DOHH2 (cell line): ENCODE measurements around the gene PRICKLE1.

Experiments used
- EZH2phosphoT487 ChIP-seq: fragments of 200-600 bp; sonication (generic); IDR thresholded peaks from 2 replicates; pipeline ENCODE4 v1.6.1; 2017; ENCODE audit warnings: borderline replicate concordance, mild to moderate bottlenecking, antibody characterized with exemption, low read length, moderate library complexity, mixed read lengths
- TF ChIP-seq, protein P1 (sequence below): fragments of 200-600 bp; sonication (generic); IDR thresholded peaks from one replicate; pipeline ENCODE4 v1.5.1; 2014; ENCODE audit warnings: antibody characterized with exemption, mild to moderate bottlenecking, low read depth, low read length; ENCODE audit not compliant: poor library complexity, severe bottlenecking

DNA sequence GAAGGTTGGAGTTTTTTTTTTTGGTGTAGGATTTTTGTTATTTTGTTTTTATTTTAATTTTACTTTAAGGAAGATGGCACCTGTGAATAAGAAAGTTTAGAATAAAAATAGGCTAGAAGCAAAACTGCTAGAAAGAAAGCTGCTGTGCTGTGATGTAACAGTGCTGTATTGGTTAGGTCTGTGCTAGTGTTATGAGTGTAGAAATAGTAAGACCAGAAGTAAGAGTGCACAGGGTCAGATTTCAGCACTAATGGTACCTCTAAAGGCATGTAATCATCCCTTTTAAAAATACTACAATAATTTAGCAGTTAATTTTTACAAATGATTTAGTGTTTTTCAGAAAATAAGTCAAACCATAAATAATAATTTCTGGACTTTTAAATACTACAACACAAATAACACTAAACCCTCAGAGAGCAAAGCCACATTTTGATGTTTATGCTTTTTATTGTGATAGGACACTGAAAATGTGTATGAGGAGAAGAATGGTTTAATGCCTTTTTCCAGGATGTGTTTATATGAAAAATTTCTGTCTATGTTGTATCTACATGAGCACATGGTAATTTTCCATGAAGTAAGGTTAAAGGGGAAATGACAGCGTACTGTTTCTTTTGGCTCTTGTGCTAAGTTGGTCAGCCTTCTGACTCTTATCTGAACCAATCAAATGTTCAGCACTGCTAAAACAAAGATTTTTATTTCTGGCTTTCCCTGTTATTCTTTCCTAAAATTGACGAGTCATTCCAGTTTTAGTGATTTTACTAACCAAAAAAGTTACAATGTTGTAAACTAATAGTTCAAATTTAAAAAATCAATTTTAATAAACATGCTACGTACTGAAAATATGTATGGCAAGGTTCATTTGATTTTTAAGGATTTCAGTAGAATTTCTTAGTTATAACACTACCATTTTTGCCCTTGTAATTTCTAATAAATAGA is 167.4 kb downstream of the PRICKLE1 start:
- TF ChIP-seq, protein P1, sequence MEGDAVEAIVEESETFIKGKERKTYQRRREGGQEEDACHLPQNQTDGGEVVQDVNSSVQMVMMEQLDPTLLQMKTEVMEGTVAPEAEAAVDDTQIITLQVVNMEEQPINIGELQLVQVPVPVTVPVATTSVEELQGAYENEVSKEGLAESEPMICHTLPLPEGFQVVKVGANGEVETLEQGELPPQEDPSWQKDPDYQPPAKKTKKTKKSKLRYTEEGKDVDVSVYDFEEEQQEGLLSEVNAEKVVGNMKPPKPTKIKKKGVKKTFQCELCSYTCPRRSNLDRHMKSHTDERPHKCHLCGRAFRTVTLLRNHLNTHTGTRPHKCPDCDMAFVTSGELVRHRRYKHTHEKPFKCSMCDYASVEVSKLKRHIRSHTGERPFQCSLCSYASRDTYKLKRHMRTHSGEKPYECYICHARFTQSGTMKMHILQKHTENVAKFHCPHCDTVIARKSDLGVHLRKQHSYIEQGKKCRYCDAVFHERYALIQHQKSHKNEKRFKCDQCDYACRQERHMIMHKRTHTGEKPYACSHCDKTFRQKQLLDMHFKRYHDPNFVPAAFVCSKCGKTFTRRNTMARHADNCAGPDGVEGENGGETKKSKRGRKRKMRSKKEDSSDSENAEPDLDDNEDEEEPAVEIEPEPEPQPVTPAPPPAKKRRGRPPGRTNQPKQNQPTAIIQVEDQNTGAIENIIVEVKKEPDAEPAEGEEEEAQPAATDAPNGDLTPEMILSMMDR, result no peak
- no peak for TF ChIP-seq EZH2phosphoT487
